T47D (cell line): Measurements from ENCODE around the gene TMTC2.

Source experiments
- DNase-seq, 2 experiments: peaks; one replicate each; pipeline versions ENCODE4 v3.0.0 to v3.0.0-alpha.2; 2011 to 2012; ENCODE audit warnings: low read depth in 1 of 2, low spot score in 1 of 2
- JUND ChIP-seq: IDR thresholded peaks from 2 replicates; pipeline ENCODE4 v1.6.1; 2012; ENCODE audit warnings: low read depth
- in situ Hi-C: cut with HindIII; loops from 2 replicates; pipeline ENCODE4 v1.10.0; 2016; ENCODE audit warnings: low sequenced_read_pairs, low pct_unique_long_range_greater_than_20kb

Gene TMTC2

GRCh38 chr12:82996168-82996812 is 309.6 kb downstream of the TMTC2 start:
- no peak for TF ChIP-seq JUND
- DNase-seq = peak in 1 of 2 experiments; percentile 56
- in situ Hi-C loops = no loop called here

- no peak for TF ChIP-seq JUND
- no peak for DNase-seq
- in situ Hi-C loops = no loop called here
Measured at GRCh38 chr12:82998509-82998908, 311.8 kb downstream of the TMTC2 start.

GRCh38 chr12:83003026-83003425 is 316.3 kb downstream of the TMTC2 start:
- in situ Hi-C loops = no loop called here
- TF ChIP-seq JUND = no peak
- no peak for DNase-seq

- in situ Hi-C loops = no loop called here
- TF ChIP-seq JUND = no peak
- DNase-seq = no peak
Measured at GRCh38 chr12:83005534-83006197, 319.0 kb downstream of the TMTC2 start.

GRCh38 chr12:83008703-83009102 is 322.0 kb downstream of the TMTC2 start:
- in situ Hi-C loops = no loop called here
- TF ChIP-seq JUND = no peak
- no peak for DNase-seq

GRCh38 chr12:83010169-83010804 is 323.6 kb downstream of the TMTC2 start:
- in situ Hi-C loops = no loop called here
- DNase-seq = no peak
- TF ChIP-seq JUND = no peak

- no peak for DNase-seq
- no peak for TF ChIP-seq JUND
- in situ Hi-C loops = no loop called here
Measured at GRCh38 chr12:83015390-83016217, 328.9 kb downstream of the TMTC2 start.

- in situ Hi-C loops = no loop called here
- no peak for TF ChIP-seq JUND
- no peak for DNase-seq
Measured at GRCh38 chr12:83016218-83016835, 329.6 kb downstream of the TMTC2 start.

- DNase-seq = no peak
- in situ Hi-C loops = no loop called here
- no peak for TF ChIP-seq JUND
Measured at GRCh38 chr12:83016991-83017390, 330.3 kb downstream of the TMTC2 start.

- DNase-seq = no peak
- in situ Hi-C loops = no loop called here
- TF ChIP-seq JUND = no peak
Measured at GRCh38 chr12:83018088-83018487, 331.4 kb downstream of the TMTC2 start.

GRCh38 chr12:83027021-83027723 is 340.5 kb downstream of the TMTC2 start:
- DNase-seq = no peak

GRCh38 chr12:83031196-83031595 is 344.5 kb downstream of the TMTC2 start:
- no peak for TF ChIP-seq JUND
- in situ Hi-C loops = no loop called here
- no peak for DNase-seq

More at GRCh38 chr12:83027021-83027723, 340.5 kb downstream of the TMTC2 start:
- TF ChIP-seq JUND = no peak
- in situ Hi-C loops = no loop called here
